Measurements from ENCODE around the gene SLC13A4. TPM values are rescaled to one million over a fixed set of nuclear protein-coding genes. Genes with fewer than 3 reads are reported as not detected.

SLC13A4 gene
- total and polyA plus RNA-seq, 8 donors, result 3.5 to 7.7 (median 5.4) TPM; not detected in 2

- ATAC-seq (no peak), DNase-seq (no peak)
- no peak for TF ChIP-seq CTCF (IDR thresholded peaks at IDR 0.05)
- no peaks in the 10 kb centered on the region for H3K9me3 ChIP-seq
- no peaks in the 10 kb centered on the region for H3K36me3 ChIP-seq
- H3K4me1 ChIP-seq, result no peaks in the 10 kb centered on the region
- no peaks in the 10 kb centered on the region for H3K27me3 ChIP-seq
- intact Hi-C loops (cut with DNase I), result no loop called here
- H3K27ac ChIP-seq, result no peak overlapping the region
- no peak overlapping the region for H3K4me3 ChIP-seq
Observed at GRCh38 chr7:135718794-135719437, 9.1 kb downstream of the SLC13A4 start.

GRCh38 chr7:135718219-135718618 is 9.8 kb downstream of the SLC13A4 start:
- no peaks in the 10 kb centered on the region for H3K36me3 ChIP-seq
- H3K4me3 ChIP-seq, result no peak overlapping the region
- intact Hi-C loops (cut with DNase I), result no loop called here
- no peaks in the 10 kb centered on the region for H3K27me3 ChIP-seq
- no peaks in the 10 kb centered on the region for H3K4me1 ChIP-seq
- no peak overlapping the region for H3K27ac ChIP-seq
- TF ChIP-seq CTCF (IDR thresholded peaks at IDR 0.05), result no peak
- no peak for ATAC-seq
- H3K9me3 ChIP-seq, result no peaks in the 10 kb centered on the region
- DNase-seq, result no peak

- no peak for TF ChIP-seq CTCF (IDR thresholded peaks at IDR 0.05)
- H3K4me1 ChIP-seq, result no peaks in the 10 kb centered on the region
- no peak overlapping the region for H3K4me3 ChIP-seq
- H3K27me3 ChIP-seq, result no peaks in the 10 kb centered on the region
- ATAC-seq (no peak), DNase-seq (no peak)
- intact Hi-C loops (cut with DNase I), result no loop called here
- H3K36me3 ChIP-seq, result no peaks in the 10 kb centered on the region
- H3K27ac ChIP-seq, result no peak overlapping the region
- no peaks in the 10 kb centered on the region for H3K9me3 ChIP-seq
Observed at GRCh38 chr7:135717693-135718092, 10.3 kb downstream of the SLC13A4 start.

GRCh38 chr7:135716677-135717238 is 11.2 kb downstream of the SLC13A4 start:
- Histone ChIP-seq H3K36me3 (no peaks in the 10 kb centered on the region), H3K27me3 (no peaks in the 10 kb centered on the region), H3K4me1 (no peaks in the 10 kb centered on the region), H3K4me3 (no peak overlapping the region), H3K9me3 (no peaks in the 10 kb centered on the region), H3K27ac (no peak overlapping the region)
- intact Hi-C loops (cut with DNase I), result no loop called here
- TF ChIP-seq CTCF (IDR thresholded peaks at IDR 0.05), result no peak
- DNase-seq (no peak), ATAC-seq (peak; percentile 58)

GRCh38 chr7:135715673-135716072 is 12.3 kb downstream of the SLC13A4 start:
- H3K27me3 ChIP-seq, result no peaks in the 10 kb centered on the region
- intact Hi-C loops (cut with DNase I), result no loop called here
- no peaks in the 10 kb centered on the region for H3K4me1 ChIP-seq
- no peak overlapping the region for H3K27ac ChIP-seq
- no peak for DNase-seq
- TF ChIP-seq CTCF (IDR thresholded peaks at IDR 0.05), result no peak
- H3K36me3 ChIP-seq, result no peaks in the 10 kb centered on the region
- H3K9me3 ChIP-seq, result no peaks in the 10 kb centered on the region
- ATAC-seq, result no peak
- H3K4me3 ChIP-seq, result no peak overlapping the region

Data from left lung (tissue), 10 donors.